22Rv1 (cell line): ENCODE measurements around the gene C4orf51.

Experiments
- ZFX ChIP-seq: fragments of 450-650 bp; IDR thresholded peaks from 2 replicates; pipeline ENCODE4 v1.6.1; 2017; ENCODE audit warnings: antibody characterized with exemption, borderline replicate concordance
- TF ChIP-seq, protein P1 (sequence below): fragments of 450-650 bp; IDR thresholded peaks from 2 replicates; pipeline ENCODE4 v1.5.1; 2017; ENCODE audit warnings: mild to moderate bottlenecking

DNA sequence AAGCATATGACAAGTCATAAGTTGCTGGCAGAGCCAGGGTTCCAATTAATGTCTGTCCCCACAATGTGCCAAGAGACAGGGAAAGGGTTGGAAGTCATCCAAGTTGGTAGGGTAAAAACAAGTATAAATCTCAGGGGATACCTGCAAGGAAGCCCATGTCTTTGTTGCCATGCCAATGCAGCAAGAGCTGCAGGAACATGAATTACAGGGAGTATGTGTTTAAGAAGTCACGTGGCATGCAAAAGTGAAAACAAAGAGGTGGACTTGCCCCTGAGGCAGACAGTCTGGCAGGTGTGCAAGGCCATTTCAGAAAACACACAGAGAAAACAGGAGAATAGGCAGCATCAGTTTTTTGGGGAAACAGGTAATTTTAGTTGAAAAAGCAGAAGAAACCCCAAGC, 29.4 kb downstream of the C4orf51 start:
- TF ChIP-seq, protein P1, sequence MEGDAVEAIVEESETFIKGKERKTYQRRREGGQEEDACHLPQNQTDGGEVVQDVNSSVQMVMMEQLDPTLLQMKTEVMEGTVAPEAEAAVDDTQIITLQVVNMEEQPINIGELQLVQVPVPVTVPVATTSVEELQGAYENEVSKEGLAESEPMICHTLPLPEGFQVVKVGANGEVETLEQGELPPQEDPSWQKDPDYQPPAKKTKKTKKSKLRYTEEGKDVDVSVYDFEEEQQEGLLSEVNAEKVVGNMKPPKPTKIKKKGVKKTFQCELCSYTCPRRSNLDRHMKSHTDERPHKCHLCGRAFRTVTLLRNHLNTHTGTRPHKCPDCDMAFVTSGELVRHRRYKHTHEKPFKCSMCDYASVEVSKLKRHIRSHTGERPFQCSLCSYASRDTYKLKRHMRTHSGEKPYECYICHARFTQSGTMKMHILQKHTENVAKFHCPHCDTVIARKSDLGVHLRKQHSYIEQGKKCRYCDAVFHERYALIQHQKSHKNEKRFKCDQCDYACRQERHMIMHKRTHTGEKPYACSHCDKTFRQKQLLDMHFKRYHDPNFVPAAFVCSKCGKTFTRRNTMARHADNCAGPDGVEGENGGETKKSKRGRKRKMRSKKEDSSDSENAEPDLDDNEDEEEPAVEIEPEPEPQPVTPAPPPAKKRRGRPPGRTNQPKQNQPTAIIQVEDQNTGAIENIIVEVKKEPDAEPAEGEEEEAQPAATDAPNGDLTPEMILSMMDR = no peak
- TF ChIP-seq ZFX = no peak
